Choroid plexus epithelial cell (primary cell): Measurements from ENCODE around the gene PLD4.
"Not testable (repeated sequence)": the region's sequence is repeated elsewhere in the genome, so short reads cannot be mapped to it uniquely, and the experiment has no call there.

Experiments
- DNase-seq: peaks from one replicate; pipeline ENCODE4 v3.0.0-alpha.2; 2010; ENCODE audit warnings: low read depth
- H3K4me3 ChIP-seq: 2 replicates; pipeline ENCODE4 v1.5.1; 2011; ENCODE audit warnings: low read depth, mild to moderate bottlenecking, control low read depth, low read length, moderate library complexity
- TF ChIP-seq, protein P1 (sequence below): conservative IDR thresholded peaks from 2 replicates; pipeline ENCODE4 v1.5.1; 2011; ENCODE audit warnings: low read depth, mild to moderate bottlenecking, control low read depth, inconsistent platforms, low read length, moderate library complexity

PLD4 gene

DNA sequence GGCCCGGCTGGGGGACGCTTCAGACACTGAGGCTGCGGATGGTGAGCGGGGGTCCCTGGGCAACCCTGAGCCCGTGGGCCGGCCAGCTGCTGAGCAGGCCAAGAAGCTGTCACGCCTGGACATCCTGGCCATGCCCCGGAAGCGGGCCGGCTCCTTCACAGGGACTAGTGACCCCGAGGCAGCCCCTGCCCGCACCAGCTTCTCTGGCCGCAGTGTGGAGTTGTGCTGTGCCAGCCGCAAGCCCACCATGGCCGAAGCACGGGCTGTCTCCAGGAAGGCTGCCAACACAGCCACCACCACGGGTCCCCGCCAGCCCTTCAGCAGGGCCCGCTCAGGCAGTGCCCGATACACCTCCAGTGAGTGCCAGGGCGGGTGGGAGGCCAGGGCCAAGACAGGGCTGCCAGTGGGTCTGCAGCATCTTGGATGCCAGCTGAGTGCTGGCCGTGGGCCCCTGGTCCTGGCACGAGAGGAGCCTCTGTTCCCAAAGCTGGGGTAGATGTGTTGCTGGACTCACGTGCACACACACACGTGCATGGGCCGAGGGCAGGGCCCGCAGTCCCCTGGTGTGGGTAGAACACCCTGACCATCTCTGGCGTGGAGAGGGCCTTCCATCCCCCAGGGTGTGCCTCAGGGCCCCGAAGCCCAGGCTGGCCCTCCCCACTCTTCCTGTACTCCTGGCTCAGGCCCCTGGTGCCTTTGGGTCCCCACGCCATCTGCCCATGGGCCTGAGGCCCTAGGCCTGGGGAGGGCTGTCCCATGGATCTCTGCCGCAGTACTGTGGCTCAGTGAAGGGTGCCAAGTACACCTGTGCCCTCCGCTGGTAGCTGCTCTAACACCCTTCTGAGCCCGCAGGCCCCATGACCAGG lies 36.8 kb upstream of the PLD4 start:
- DNase-seq, result no peak
- H3K4me3 ChIP-seq, result no peak overlapping the region
- TF ChIP-seq, protein P1, sequence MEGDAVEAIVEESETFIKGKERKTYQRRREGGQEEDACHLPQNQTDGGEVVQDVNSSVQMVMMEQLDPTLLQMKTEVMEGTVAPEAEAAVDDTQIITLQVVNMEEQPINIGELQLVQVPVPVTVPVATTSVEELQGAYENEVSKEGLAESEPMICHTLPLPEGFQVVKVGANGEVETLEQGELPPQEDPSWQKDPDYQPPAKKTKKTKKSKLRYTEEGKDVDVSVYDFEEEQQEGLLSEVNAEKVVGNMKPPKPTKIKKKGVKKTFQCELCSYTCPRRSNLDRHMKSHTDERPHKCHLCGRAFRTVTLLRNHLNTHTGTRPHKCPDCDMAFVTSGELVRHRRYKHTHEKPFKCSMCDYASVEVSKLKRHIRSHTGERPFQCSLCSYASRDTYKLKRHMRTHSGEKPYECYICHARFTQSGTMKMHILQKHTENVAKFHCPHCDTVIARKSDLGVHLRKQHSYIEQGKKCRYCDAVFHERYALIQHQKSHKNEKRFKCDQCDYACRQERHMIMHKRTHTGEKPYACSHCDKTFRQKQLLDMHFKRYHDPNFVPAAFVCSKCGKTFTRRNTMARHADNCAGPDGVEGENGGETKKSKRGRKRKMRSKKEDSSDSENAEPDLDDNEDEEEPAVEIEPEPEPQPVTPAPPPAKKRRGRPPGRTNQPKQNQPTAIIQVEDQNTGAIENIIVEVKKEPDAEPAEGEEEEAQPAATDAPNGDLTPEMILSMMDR, result no peak

DNA sequence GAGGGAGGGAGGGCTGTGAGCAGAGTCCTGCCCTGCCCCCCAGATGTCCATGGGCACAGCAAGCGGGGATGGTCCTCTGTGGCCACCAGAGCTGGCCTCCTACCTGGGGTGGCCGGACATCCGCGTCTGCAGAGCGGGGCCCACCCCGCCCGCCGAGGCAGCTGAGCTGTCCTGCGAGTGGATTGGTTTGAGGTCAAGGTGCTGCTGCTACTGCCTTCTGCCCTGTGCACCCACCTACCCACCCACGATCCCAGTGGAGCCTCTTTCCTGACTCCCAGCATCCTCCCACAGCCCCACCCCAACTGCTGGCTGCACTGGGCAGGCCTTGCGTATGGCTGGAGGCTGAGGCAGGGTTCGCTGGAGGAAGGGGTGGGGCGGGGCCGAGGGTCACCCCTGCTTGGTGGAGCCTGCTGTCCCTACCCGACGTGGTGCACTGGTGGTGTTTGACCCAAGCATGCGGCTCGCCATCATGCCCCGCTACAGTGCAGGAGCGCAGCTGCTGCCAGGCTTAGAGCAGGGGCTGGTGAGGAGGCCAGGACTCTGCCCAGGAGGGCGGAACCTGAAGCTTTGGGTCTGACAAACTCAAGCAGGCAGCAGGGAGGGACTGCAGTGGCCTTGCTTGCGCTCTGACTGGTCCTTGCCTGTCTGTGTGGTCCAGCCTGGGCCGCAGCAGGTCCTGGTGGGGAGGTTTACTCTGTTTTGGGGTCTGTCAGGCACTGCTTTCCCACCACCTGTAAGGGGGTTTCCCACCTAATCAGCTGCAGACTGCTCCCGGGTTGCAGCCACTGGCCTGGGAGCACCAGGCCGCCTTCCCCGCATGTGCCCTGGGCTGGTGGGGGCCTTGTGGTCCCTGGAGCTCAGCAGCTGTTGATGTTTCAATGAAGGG lies 35.9 kb upstream of the PLD4 start:
- TF ChIP-seq, protein P1, result no peak
- DNase-seq, result no peak
- H3K4me3 ChIP-seq, result no peak overlapping the region

DNA sequence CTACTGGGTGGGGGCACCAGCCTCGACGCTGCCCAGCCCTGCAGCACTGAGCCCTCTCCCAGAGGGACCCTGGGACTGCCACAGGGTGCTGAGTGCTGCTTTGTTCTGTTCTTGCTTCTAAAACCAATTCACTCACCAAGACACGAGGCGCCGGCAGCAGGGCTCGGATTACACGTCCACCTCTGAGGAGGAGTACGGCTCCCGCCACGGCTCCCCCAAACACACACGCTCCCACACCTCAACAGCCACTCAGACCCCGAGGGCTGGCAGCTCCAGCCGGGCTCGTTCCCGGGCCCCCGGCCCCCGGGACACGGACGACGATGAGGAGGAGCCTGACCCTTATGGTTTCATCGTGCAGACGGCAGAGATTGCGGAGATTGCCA lies 35.3 kb upstream of the PLD4 start:
- no peak overlapping the region for H3K4me3 ChIP-seq
- TF ChIP-seq, protein P1, result no peak
- DNase-seq, result no peak

DNA sequence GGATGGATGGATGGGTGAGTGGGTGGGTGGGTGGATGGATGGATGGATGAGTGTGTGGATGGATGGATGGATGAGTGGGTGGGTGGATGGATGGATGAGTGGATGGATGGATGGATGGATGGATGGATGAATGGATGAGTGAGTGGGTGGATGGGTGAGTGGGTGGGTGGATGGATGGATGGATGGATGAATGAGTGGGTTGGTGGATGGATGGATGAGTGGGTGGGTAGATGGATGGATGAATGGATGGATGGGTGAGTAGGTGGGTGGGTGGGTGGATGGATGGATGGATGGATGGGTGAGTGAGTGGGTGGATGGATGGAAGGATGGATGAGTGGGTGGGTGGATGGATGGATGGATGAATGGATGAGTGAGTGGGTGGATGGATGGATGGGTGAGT lies 34.4 kb upstream of the PLD4 start:
- not testable (repeated sequence) for H3K4me3 ChIP-seq, DNase-seq

DNA sequence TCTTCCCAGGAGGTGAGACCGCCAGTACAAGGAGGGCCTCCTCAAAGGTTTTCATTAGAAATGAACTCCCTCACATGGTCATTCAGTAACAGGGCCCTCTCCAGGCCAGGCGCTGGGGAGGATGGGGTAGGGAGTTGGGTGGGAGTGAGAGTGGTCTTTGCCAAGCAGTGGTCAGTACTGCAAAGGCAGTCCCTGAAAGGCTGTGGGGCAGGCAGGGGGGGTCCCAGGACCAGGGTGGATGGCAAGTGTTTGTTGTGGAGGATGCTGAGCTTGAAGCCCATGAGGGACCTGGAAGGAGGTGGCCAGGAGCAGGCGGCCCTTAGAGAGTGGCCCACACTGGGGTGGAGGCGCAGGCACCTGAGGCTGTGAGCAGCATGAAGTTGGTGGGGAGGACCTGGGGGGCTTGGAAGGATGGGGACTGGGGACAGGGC lies 33.5 kb upstream of the PLD4 start:
- TF ChIP-seq, protein P1, result no peak
- H3K4me3 ChIP-seq, result no peak overlapping the region
- DNase-seq, result no peak

DNA sequence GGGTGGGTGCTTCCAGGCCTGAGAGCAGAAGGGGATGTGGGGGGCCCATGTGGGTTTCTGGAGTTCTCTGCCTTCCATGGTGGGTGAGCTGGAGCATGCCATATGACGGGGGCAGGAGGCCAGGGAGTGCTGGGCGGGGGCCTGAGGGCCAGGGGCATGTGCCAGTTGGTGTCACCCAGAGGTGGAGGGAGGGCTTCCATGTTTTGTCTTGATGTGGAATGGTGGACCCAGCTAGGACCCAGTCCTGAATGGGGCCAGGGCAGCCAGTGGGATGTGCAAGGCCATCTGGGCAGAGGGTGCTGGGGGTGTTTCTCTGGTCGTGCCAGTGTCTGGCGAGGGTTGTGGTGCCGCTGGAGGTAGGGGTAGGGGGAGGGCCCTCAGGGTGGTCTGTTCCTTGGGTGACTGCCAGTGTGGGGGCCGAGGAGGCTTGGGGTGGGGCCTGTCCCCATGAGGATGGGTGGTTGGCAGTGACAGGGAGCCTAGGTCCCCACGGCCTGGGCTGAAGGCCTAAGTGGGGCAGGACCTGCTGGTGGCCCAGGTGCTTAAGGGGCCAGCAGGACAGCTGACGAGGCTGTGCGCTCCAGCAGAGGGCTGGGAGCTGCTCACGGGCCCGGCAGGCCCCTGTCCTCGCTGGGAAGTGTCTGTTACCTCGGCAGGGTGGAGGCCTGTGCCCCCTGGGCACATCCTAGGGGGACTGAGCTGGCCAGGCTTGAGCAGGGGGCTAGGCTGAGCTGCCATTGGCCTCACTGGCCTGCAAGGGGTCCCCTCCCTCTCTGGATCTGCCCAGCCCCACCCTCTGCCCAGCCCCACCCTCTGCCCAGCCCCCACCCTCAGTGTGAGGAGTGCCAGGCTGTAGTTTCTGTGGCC lies 32.8 kb upstream of the PLD4 start:
- no peak overlapping the region for H3K4me3 ChIP-seq
- TF ChIP-seq, protein P1, result no peak
- no peak for DNase-seq
